Osteocyte (in vitro differentiated cells): ENCODE results near the gene NHSL2. TPM values are rescaled to one million over a fixed set of nuclear protein-coding genes. Genes with fewer than 3 reads are reported as not detected.

ENCODE experiments used
- DNase-seq: peaks from one replicate; pipeline ENCODE4 v3.0.0; 2021; ENCODE audit warnings: mixed read lengths; ENCODE audit not compliant: unreplicated experiment; ENCODE audit errors: extremely low spot score
- H3K27ac Mint-ChIP-seq: one replicate; pipeline ENCODE4 v1.8.0; 2021; ENCODE audit warnings: mild to moderate bottlenecking, mixed read lengths; ENCODE audit not compliant: unreplicated experiment
- H3K27me3 Mint-ChIP-seq: one replicate; pipeline ENCODE4 v1.8.0; 2021; ENCODE audit warnings: mixed read lengths; ENCODE audit not compliant: unreplicated experiment
- H3K36me3 Mint-ChIP-seq: one replicate; pipeline ENCODE4 v1.8.0; 2021; ENCODE audit warnings: mixed read lengths; ENCODE audit not compliant: unreplicated experiment
- H3K4me1 Mint-ChIP-seq: one replicate; pipeline ENCODE4 v1.8.0; 2021; ENCODE audit warnings: mixed read lengths; ENCODE audit not compliant: unreplicated experiment
- H3K4me3 Mint-ChIP-seq: one replicate; pipeline ENCODE4 v1.8.0; 2021; ENCODE audit warnings: mild to moderate bottlenecking, moderate library complexity, mixed read lengths; ENCODE audit not compliant: unreplicated experiment
- H3K9me3 Mint-ChIP-seq: one replicate; pipeline ENCODE4 v1.8.0; 2021; ENCODE audit warnings: mixed read lengths; ENCODE audit not compliant: unreplicated experiment
- total RNA-seq: library from RNA; stranded (reverse); gene quantifications from 2 replicates; pipeline ENCODE4 v1.2.1, GENCODE V29; 2021
- TF ChIP-seq, protein P1 (sequence below): fragments of 200-600 bp; sonication (generic); IDR thresholded peaks from 2 replicates; pipeline ENCODE4 v1.5.0; 2021; ENCODE audit warnings: antibody characterized with exemption, mild to moderate bottlenecking, moderate library complexity

NHSL2 gene
- total RNA-seq, 1 donor from 2014 or later, result 7.3 TPM

DNA sequence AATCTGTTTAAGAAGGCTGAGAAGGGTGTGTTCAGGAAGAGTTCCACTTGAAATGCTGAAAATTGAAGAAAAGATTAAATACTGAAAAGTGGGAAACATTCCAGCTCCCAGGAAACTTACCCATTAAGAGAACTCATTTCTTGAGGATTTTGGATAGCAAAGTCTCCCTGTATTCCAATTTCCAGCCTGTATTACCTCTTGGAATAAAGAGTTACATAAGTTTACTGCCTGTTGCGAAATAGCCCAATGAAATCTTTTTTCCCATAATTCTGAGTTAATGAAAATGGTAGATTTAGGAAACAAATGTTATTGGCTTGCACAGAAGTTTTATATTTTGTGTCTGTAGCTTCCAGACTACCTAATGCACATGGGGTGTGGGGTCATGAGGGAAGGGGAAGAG lies 12.0 kb downstream of the NHSL2 start:
- Mint-ChIP-seq H3K36me3 (no peaks in the 10 kb centered on the region), H3K9me3 (no peaks in the 10 kb centered on the region), H3K27me3 (no peaks in the 10 kb centered on the region), H3K4me1 (peaks cover 29% of the 10 kb centered on the region), H3K4me3 (no peak overlapping the region), H3K27ac (no peak overlapping the region)
- TF ChIP-seq, protein P1, sequence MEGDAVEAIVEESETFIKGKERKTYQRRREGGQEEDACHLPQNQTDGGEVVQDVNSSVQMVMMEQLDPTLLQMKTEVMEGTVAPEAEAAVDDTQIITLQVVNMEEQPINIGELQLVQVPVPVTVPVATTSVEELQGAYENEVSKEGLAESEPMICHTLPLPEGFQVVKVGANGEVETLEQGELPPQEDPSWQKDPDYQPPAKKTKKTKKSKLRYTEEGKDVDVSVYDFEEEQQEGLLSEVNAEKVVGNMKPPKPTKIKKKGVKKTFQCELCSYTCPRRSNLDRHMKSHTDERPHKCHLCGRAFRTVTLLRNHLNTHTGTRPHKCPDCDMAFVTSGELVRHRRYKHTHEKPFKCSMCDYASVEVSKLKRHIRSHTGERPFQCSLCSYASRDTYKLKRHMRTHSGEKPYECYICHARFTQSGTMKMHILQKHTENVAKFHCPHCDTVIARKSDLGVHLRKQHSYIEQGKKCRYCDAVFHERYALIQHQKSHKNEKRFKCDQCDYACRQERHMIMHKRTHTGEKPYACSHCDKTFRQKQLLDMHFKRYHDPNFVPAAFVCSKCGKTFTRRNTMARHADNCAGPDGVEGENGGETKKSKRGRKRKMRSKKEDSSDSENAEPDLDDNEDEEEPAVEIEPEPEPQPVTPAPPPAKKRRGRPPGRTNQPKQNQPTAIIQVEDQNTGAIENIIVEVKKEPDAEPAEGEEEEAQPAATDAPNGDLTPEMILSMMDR, result no peak
- no peak for DNase-seq

DNA sequence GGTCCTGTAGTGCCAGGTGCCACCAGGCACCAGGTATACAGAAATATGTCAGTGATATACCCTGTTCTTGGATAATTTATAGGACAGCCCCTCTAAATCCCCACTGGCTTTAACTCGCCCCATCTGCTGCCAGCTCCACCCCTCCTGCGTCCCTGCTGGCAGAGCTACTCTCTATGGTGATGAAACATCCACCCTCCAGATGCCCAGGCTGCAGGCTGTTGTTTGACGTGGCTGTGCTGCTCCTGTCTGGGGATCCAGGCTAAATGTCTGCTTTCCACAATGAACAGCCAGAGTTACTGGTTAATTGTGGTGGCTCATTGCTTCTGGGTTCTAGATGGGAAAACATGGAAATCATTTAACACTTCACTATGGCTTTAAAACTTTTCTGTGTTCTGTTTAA lies 12.9 kb downstream of the NHSL2 start:
- no peaks in the 10 kb centered on the region for H3K27me3 Mint-ChIP-seq
- peaks cover 21% of the 10 kb centered on the region for H3K4me1 Mint-ChIP-seq
- no peak overlapping the region for H3K27ac Mint-ChIP-seq
- TF ChIP-seq, protein P1, result no peak
- H3K4me3 Mint-ChIP-seq, result no peak overlapping the region
- H3K36me3 Mint-ChIP-seq, result no peaks in the 10 kb centered on the region
- no peak for DNase-seq
- no peaks in the 10 kb centered on the region for H3K9me3 Mint-ChIP-seq

DNA sequence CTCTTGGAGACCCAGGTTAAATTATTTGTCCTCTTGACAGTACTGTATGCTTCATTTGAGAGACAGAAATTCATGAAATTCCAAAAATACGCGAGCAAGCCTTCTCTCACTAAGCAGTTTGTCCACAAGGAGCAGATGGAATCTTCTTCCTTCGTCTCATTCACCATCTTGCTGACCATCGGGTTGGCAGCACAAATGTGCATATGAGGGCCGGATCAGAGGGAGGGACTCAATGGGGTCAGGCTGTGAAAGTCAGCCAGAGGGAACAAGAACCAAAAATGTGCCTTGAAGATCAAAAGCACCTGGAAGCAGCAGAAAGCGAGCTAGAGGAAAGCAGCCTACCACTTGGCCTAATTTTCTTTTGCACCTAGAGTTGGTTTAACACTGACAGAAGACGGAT lies 16.4 kb downstream of the NHSL2 start:
- TF ChIP-seq, protein P1, result no peak
- Mint-ChIP-seq H3K27ac (no peak overlapping the region), H3K4me1 (peaks cover 6% of the 10 kb centered on the region)

DNA sequence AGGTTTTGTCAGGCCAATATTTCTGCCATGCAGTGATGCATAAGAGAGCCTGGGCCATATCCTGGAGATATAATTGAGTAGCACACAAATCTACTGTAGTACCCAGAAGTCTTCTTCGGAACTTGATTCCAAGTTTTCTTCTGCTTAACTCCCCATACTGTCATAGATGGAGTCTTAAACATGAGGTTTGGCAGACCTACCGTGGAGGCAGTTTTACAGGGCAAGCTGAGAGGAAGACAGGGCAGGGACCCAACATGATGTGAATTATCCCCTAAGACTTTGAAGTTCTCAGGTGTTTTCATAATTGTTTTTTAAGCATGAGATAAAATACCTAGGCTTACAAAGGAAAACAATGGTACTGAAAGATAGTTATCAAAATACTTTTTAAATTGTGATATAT lies 18.2 kb downstream of the NHSL2 start:
- TF ChIP-seq, protein P1, result no peak
- H3K27ac Mint-ChIP-seq, result no peak overlapping the region
- no peaks in the 10 kb centered on the region for H3K27me3 Mint-ChIP-seq
- no peak for DNase-seq
- H3K4me3 Mint-ChIP-seq, result no peak overlapping the region
- H3K9me3 Mint-ChIP-seq, result peaks cover 17% of the 10 kb centered on the region
- peaks cover 6% of the 10 kb centered on the region for H3K4me1 Mint-ChIP-seq
- H3K36me3 Mint-ChIP-seq, result peaks cover 2% of the 10 kb centered on the region

More for the DNA sequence above, 16.4 kb downstream of the NHSL2 start:
- no peaks in the 10 kb centered on the region for H3K36me3 Mint-ChIP-seq
- no peaks in the 10 kb centered on the region for H3K27me3 Mint-ChIP-seq
- peaks cover 11% of the 10 kb centered on the region for H3K9me3 Mint-ChIP-seq
- H3K4me3 Mint-ChIP-seq, result no peak overlapping the region
- peak; percentile 19 for DNase-seq

DNA sequence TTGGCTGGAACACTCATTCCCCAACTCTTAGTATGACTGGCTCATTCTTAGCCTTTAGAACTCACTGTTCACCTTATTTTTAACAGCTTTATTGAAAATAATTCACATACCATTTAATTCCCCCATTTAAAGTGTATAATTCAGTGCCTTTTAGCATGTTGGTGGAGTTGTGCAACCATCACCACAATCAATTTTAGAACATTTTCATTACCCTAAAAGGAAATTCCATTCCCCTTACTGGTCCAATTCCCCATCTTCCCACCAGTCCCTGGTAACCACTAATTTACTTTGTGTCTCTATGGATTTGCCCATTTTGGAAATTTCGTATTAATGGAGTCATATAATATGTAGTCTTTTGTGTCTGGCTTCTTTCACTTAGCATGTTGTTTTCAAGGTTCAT lies 19.7 kb downstream of the NHSL2 start:
- TF ChIP-seq, protein P1, result no peak
- peaks cover 5% of the 10 kb centered on the region for H3K4me1 Mint-ChIP-seq
- no peak overlapping the region for H3K27ac Mint-ChIP-seq
- H3K4me3 Mint-ChIP-seq, result no peak overlapping the region
- H3K36me3 Mint-ChIP-seq, result peaks cover 2% of the 10 kb centered on the region
- no peaks in the 10 kb centered on the region for H3K27me3 Mint-ChIP-seq
- H3K9me3 Mint-ChIP-seq, result peaks cover 17% of the 10 kb centered on the region
- DNase-seq, result no peak
